Natural killer cell (primary cell): ENCODE data around the gene BICC1. TPM values are rescaled to one million over a fixed set of nuclear protein-coding genes. Genes with fewer than 3 reads are reported as not detected.
A peak's percentile ranks its signal among the peaks of the same experiment; 100 is the strongest.

Experiments used
- ATAC-seq, 3 donors: fragments of 150-1000 bp in 2 of 3; fragments of 200-7000 bp in 1 of 3; cut with Tn5 transposase; 1 replicate in 1 of 3; 2 replicates in 2 of 3; pipeline ENCODE4 v1.10.0; 2021; ENCODE audit warnings: mild to moderate bottlenecking in 2 of 3, moderate library complexity in 2 of 3
- DNase-seq, 2 donors: peaks; one replicate each; pipeline versions ENCODE4 v3.0.0 to v3.0.0-alpha.2; 2013 to 2021; ENCODE audit warnings: mixed read lengths in 1 of 2
- H3K27ac ChIP-seq: one replicate; pipeline ENCODE4 v1.5.1; 2013; ENCODE audit warnings: mild to moderate bottlenecking, low read length
- H3K27me3 ChIP-seq: one replicate; pipeline ENCODE4 v1.6.1; 2013; ENCODE audit warnings: low read length; ENCODE audit not compliant: control insufficient read depth, insufficient read depth
- H3K36me3 ChIP-seq: one replicate; pipeline ENCODE4 v1.6.1; 2013; ENCODE audit warnings: low read length; ENCODE audit not compliant: control insufficient read depth, insufficient read depth
- H3K4me1 ChIP-seq: one replicate; pipeline ENCODE4 v1.6.1; 2013; ENCODE audit warnings: low read length; ENCODE audit not compliant: control insufficient read depth, insufficient read depth
- H3K4me3 ChIP-seq: one replicate; pipeline ENCODE4 v1.5.1; 2013; ENCODE audit warnings: low read length
- H3K9me3 ChIP-seq: one replicate; pipeline ENCODE4 v1.6.1; 2013; ENCODE audit warnings: low read length; ENCODE audit not compliant: control insufficient read depth, insufficient read depth
- H3K27ac Mint-ChIP-seq, 2 donors: one replicate each; pipeline ENCODE4 v1.8.0; 2022; ENCODE audit warnings: mild to moderate bottlenecking in 2 of 2, mixed read lengths in 2 of 2, moderate library complexity in 1 of 2
- H3K27me3 Mint-ChIP-seq, 2 donors: one replicate each; pipeline ENCODE4 v1.8.0; 2022; ENCODE audit warnings: low read depth in 2 of 2, mixed read lengths in 2 of 2
- H3K36me3 Mint-ChIP-seq: one replicate; pipeline ENCODE4 v1.8.0; 2022; ENCODE audit warnings: mixed read lengths
- H3K4me1 Mint-ChIP-seq, 2 donors: one replicate each; pipeline ENCODE4 v1.8.0; 2022; ENCODE audit warnings: mixed read lengths in 2 of 2
- H3K4me3 Mint-ChIP-seq: one replicate; pipeline ENCODE4 v1.8.0; 2022; ENCODE audit warnings: mild to moderate bottlenecking, moderate library complexity, mixed read lengths
- H3K9me3 Mint-ChIP-seq, 2 donors: one replicate each; pipeline ENCODE4 v1.8.0; 2022; ENCODE audit warnings: mixed read lengths in 2 of 2
- WGBS: methylation state at CpG from one replicate; pipeline ENCODE4 v1.1.7; 2013; ENCODE audit warnings: missing lambda C conversion rate; ENCODE audit not compliant: insufficient coverage; 5-methylcytosine and 5-hydroxymethylcytosine counted together
- intact Hi-C: fragments of 100-400 bp; cut with micrococcal nuclease; formaldehyde crosslinking; loops from one replicate; pipeline ENCODE4 v1.14.2; 2022
- total RNA-seq, 4 donors: library from RNA; stranded (reverse); fragments of 120-200 nt in 1 of 4; gene quantifications; one replicate each; pipeline versions ENCODE4 v1.2.3 to v1.2.4, GENCODE V29; 2013 to 2022
- TF ChIP-seq, protein P1 (sequence below): fragments of 200-600 bp; IDR thresholded peaks from one replicate; pipeline ENCODE4 v1.8.0; 2022; ENCODE audit warnings: antibody characterized with exemption

The BICC1 gene
- total RNA-seq, 3 donors from 2014 or later (not counting 1 experiment from before 2014, with no cell fraction given), result 0.14 TPM; not detected in 2

DNA sequence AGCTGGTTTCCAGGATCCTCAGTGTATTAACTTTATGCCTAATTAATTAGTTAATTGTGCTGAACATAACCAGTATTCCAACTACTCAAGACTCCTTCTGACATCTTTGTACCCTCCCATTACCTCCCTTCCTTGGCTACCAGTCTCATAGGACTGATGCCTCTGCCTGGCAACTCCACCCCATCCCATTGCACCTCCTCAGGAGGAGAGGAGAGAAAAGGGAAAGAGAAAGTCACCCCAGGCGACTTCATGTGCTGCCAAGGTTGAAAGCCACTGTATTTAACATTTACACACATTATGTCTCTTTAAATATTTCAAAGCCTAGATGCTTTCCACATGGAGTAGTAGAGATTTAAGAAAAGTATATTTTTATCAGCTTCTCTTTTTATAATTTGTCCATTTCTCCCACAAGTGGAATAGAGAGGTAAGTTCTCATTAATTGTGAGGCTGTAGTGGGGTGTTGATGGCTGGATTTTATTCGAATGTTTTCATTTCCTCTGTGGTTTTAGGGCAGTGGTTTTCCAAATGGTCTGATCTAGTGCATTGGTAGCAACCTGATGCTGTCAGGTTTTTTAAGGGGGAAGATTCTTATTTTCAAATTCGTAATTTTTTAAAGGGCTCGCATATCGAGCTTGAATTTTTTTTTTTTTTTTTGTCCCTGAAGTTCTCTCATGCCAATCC, 148.0 kb downstream of the BICC1 start:
- Mint-ChIP-seq H3K27me3 (no peaks in the 10 kb centered on the region), H3K4me3 (peak overlapping the region; percentile 25), H3K27ac (no peak overlapping the region), H3K36me3 (no peaks in the 10 kb centered on the region), H3K9me3 (peaks cover 5 to 19% of the 10 kb centered on the region in 2 donors), H3K4me1 (peaks cover 0 to 16% of the 10 kb centered on the region in 2 donors)
- ATAC-seq (no peak), DNase-seq (no peak)
- no peaks in the 10 kb centered on the region for H3K27me3 ChIP-seq
- no peak overlapping the region for H3K27ac ChIP-seq
- H3K4me3 ChIP-seq, result no peak overlapping the region
- intact Hi-C loops, result no loop called here
- no peaks in the 10 kb centered on the region for H3K4me1 ChIP-seq
- TF ChIP-seq, protein P1, sequence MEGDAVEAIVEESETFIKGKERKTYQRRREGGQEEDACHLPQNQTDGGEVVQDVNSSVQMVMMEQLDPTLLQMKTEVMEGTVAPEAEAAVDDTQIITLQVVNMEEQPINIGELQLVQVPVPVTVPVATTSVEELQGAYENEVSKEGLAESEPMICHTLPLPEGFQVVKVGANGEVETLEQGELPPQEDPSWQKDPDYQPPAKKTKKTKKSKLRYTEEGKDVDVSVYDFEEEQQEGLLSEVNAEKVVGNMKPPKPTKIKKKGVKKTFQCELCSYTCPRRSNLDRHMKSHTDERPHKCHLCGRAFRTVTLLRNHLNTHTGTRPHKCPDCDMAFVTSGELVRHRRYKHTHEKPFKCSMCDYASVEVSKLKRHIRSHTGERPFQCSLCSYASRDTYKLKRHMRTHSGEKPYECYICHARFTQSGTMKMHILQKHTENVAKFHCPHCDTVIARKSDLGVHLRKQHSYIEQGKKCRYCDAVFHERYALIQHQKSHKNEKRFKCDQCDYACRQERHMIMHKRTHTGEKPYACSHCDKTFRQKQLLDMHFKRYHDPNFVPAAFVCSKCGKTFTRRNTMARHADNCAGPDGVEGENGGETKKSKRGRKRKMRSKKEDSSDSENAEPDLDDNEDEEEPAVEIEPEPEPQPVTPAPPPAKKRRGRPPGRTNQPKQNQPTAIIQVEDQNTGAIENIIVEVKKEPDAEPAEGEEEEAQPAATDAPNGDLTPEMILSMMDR, result no peak
- H3K36me3 ChIP-seq, result no peaks in the 10 kb centered on the region
- WGBS, result 41% methylated on average over 4 of the region's 5 CpGs
- H3K9me3 ChIP-seq, result no peaks in the 10 kb centered on the region

DNA sequence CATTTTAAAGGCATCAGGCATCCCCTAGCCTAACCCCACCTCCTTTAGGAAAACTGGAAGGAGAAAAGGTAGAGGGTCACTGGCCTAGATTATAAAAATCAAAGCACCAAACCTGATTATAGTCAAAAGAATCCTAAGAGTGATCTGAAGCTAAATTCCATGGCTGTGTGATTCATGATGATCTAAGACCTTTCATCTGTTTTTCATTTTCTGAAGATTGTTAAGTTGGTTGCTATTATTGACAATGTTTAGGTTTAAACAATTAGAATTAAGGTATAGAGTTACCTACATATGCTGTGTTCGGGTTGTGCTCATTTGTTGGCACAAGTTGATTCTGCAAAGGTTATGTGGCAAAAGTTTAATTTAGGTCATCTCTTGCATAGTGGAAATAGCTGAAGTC, 148.7 kb downstream of the BICC1 start:
- H3K4me3 Mint-ChIP-seq, result no peak overlapping the region
- Histone ChIP-seq H3K4me3 (no peak overlapping the region), H3K9me3 (no peaks in the 10 kb centered on the region), H3K4me1 (no peaks in the 10 kb centered on the region), H3K36me3 (no peaks in the 10 kb centered on the region), H3K27ac (no peak overlapping the region), H3K27me3 (no peaks in the 10 kb centered on the region)
- H3K27me3 Mint-ChIP-seq, result no peaks in the 10 kb centered on the region
- H3K36me3 Mint-ChIP-seq, result no peaks in the 10 kb centered on the region
- peaks cover 5 to 19% of the 10 kb centered on the region in 2 donors for H3K9me3 Mint-ChIP-seq
- intact Hi-C loops, result no loop called here
- DNase-seq, result no peak
- 88% methylated on average over 1 of the region's 1 CpG for WGBS
- H3K4me1 Mint-ChIP-seq, result peaks cover 0 to 22% of the 10 kb centered on the region in 2 donors
- TF ChIP-seq, protein P1, result no peak
- ATAC-seq, result no peak
- no peak overlapping the region for H3K27ac Mint-ChIP-seq

DNA sequence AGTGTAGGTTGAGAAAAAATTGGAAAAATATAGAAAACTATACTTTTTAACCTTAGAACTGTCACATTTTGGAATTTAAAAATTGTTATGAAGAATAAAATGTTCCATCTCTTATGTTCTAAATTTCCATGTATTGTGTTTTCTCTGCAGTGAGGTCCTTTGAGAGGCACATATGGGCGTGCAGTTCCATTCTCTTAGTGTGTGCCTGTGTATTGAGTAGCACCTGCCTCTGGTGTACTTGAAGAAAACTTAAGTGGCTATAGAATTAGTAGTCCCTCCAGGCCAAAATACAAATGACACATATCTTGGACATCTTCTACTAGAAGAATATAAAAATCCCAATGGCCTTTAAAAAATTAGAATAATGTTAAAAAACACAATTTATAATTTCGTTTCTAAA, 149.2 kb downstream of the BICC1 start:
- ATAC-seq (no peak), DNase-seq (no peak)
- 0% methylated on average over 1 of the region's 2 CpGs for WGBS
- TF ChIP-seq, protein P1, result no peak
- intact Hi-C loops, result no loop called here
- H3K4me1 ChIP-seq, result no peaks in the 10 kb centered on the region
- Mint-ChIP-seq H3K27ac (no peak overlapping the region), H3K4me1 (peaks cover 0 to 28% of the 10 kb centered on the region in 2 donors), H3K36me3 (no peaks in the 10 kb centered on the region), H3K27me3 (no peaks in the 10 kb centered on the region), H3K9me3 (peaks cover 4 to 15% of the 10 kb centered on the region in 2 donors), H3K4me3 (no peak overlapping the region)
- H3K36me3 ChIP-seq, result no peaks in the 10 kb centered on the region
- H3K27ac ChIP-seq, result no peak overlapping the region
- no peak overlapping the region for H3K4me3 ChIP-seq
- H3K27me3 ChIP-seq, result no peaks in the 10 kb centered on the region
- no peaks in the 10 kb centered on the region for H3K9me3 ChIP-seq

DNA sequence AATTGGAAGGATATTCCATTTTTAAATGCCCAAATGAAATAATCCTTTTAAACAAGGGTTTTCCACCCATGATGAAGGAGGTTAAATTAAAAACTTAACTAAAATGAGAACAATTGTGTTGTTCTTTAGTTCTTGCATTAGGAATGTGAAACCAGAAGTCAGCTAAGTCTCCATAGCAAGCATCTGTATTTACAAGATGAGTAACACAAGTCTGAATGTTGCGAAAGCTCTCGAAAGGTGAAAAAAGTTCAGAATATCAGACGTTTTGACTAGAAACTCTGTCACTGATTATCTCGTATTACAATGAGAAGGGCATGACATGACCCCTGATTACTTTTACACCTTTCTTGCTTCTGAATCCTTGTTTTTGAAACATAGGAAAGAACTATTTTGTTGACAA, 149.6 kb downstream of the BICC1 start:
- H3K4me1 Mint-ChIP-seq, result peaks cover 0 to 31% of the 10 kb centered on the region in 2 donors
- H3K9me3 Mint-ChIP-seq, result peaks cover 0 to 12% of the 10 kb centered on the region in 2 donors
- H3K4me1 ChIP-seq, result no peaks in the 10 kb centered on the region
- TF ChIP-seq, protein P1, result no peak
- H3K9me3 ChIP-seq, result no peaks in the 10 kb centered on the region
- H3K27ac ChIP-seq, result no peak overlapping the region
- H3K36me3 Mint-ChIP-seq, result no peaks in the 10 kb centered on the region
- no peak overlapping the region for H3K27ac Mint-ChIP-seq
- ATAC-seq, result no peak
- intact Hi-C loops, result no loop called here
- H3K4me3 ChIP-seq, result no peak overlapping the region
- no peaks in the 10 kb centered on the region for H3K27me3 Mint-ChIP-seq
- H3K27me3 ChIP-seq, result no peaks in the 10 kb centered on the region
- H3K36me3 ChIP-seq, result no peaks in the 10 kb centered on the region
- no peak overlapping the region for H3K4me3 Mint-ChIP-seq
- no peak for DNase-seq
- 84% methylated on average over 4 of the region's 4 CpGs for WGBS
